Mammary epithelial cell (primary cell): ENCODE measurements around the gene OR2T1.
"Not testable (repeated sequence)": the region's sequence is repeated elsewhere in the genome, so short reads cannot be mapped to it uniquely, and the experiment has no call there.

Experiments
- EZH2 ChIP-seq: IDR thresholded peaks from 2 replicates; pipeline ENCODE4 v1.6.1; 2012; ENCODE audit warnings: low read length, inconsistent platforms, borderline replicate concordance
- TF ChIP-seq, protein P1 (sequence below), 2 donors: IDR thresholded peaks in 1 of 2; conservative IDR thresholded peaks in 1 of 2; 2 replicates each; pipeline ENCODE4 v1.5.1; 2011 to 2012; ENCODE audit warnings: inconsistent platforms in 2 of 2, low read length in 2 of 2, mild to moderate bottlenecking in 2 of 2, control low read depth in 1 of 2, low read depth in 1 of 2; ENCODE audit not compliant: insufficient read depth in 1 of 2; ENCODE audit errors: extremely low read depth in 1 of 2

DNA sequence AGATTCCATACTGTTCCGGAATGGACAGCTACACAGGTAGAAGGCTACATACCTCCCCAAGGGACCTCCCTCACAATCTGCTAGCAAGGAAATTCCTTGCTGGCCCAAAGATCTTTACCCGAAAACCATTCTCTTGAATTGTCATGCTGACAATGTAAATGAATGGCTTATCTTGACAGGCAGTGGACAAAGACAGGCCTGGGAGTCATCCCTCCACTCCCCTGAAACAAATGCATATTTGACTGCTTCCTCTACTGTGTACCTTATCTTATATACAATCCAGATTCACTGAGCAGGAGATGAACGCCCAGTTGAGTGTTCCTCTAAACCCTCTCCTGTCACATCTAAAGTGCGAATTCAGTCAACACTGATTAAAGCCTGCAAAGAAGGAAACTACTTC is 41.8 kb downstream of the OR2T1 start:
- TF ChIP-seq, protein P1, sequence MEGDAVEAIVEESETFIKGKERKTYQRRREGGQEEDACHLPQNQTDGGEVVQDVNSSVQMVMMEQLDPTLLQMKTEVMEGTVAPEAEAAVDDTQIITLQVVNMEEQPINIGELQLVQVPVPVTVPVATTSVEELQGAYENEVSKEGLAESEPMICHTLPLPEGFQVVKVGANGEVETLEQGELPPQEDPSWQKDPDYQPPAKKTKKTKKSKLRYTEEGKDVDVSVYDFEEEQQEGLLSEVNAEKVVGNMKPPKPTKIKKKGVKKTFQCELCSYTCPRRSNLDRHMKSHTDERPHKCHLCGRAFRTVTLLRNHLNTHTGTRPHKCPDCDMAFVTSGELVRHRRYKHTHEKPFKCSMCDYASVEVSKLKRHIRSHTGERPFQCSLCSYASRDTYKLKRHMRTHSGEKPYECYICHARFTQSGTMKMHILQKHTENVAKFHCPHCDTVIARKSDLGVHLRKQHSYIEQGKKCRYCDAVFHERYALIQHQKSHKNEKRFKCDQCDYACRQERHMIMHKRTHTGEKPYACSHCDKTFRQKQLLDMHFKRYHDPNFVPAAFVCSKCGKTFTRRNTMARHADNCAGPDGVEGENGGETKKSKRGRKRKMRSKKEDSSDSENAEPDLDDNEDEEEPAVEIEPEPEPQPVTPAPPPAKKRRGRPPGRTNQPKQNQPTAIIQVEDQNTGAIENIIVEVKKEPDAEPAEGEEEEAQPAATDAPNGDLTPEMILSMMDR (conservative IDR thresholded peaks at IDR 0.05 in 1 of 2, IDR thresholded peaks at IDR 0.05 in 1 of 2; ENCODE audit: extremely low read depth in 1 of 2, insufficient read depth in 1 of 2, low read depth in 1 of 2, low read length in 2 of 2), result not testable (repeated sequence)
- TF ChIP-seq EZH2, result not testable (repeated sequence)
